Glutamatergic neuron (in vitro differentiated cells): Measurements from ENCODE around the gene TESPA1. TPM values are rescaled to one million over a fixed set of nuclear protein-coding genes. Genes with fewer than 3 reads are reported as not detected.

Source experiments
- DNase-seq: peaks from one replicate; pipeline ENCODE4 v3.0.0; 2022
- H3K27ac Mint-ChIP-seq: one replicate; pipeline ENCODE4 v1.8.0; 2020; ENCODE audit warnings: mild to moderate bottlenecking, mixed read lengths, inconsistent platforms; ENCODE audit not compliant: unreplicated experiment
- H3K27me3 Mint-ChIP-seq: one replicate; pipeline ENCODE4 v1.8.0; 2020; ENCODE audit warnings: mild to moderate bottlenecking, moderate library complexity, mixed read lengths, inconsistent platforms; ENCODE audit not compliant: unreplicated experiment
- H3K36me3 Mint-ChIP-seq: one replicate; pipeline ENCODE4 v1.8.0; 2020; ENCODE audit warnings: mild to moderate bottlenecking, mixed read lengths, inconsistent platforms; ENCODE audit not compliant: unreplicated experiment
- H3K4me1 Mint-ChIP-seq: one replicate; pipeline ENCODE4 v1.8.0; 2020; ENCODE audit warnings: mild to moderate bottlenecking, low read depth, mixed read lengths, inconsistent platforms; ENCODE audit not compliant: unreplicated experiment
- H3K4me3 Mint-ChIP-seq: one replicate; pipeline ENCODE4 v1.8.0; 2020; ENCODE audit warnings: mild to moderate bottlenecking, mixed read lengths, inconsistent platforms; ENCODE audit not compliant: unreplicated experiment
- H3K9me3 Mint-ChIP-seq: one replicate; pipeline ENCODE4 v1.8.0; 2020; ENCODE audit warnings: mild to moderate bottlenecking, moderate library complexity, mixed read lengths, inconsistent platforms; ENCODE audit not compliant: unreplicated experiment
- total RNA-seq: library from RNA; stranded (reverse); fragmentation: NEBNext Ultra II Directional; extraction: Animal tissue kit (Norgen Biotek cat#: 25700); gene quantifications from one replicate; pipeline ENCODE4 v1.2.1, GENCODE V29; 2021; ENCODE audit not compliant: unreplicated experiment
- TF ChIP-seq, protein P1 (sequence below): fragments of 200-600 bp; sonication (generic); IDR thresholded peaks from one replicate; pipeline ENCODE4 v1.5.0; 2021; ENCODE audit not compliant: partially characterized antibody, unreplicated experiment

TESPA1 gene
- total RNA-seq, 1 donor from 2014 or later = not detected

DNA sequence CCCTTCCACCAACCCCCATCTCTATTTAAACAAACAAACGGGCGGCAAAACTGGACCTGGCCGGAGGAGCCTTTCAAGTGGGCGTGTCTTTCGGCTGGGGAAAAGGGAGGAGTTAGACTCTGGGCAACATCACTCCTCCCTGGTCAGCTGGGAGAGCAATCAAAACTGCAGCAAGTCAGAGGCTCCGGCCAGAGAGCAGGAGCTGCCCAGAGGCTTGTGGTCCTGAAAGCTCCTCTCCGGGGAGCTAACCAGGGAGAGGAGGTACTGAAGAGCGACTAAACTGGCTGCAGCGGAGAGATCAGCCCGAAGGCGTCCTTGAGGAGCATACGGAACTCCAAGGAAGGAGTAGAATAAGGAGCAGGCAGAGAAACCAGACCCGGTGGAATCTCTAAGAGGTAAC lies 35.2 kb upstream of the TESPA1 start, which contains the start of gene NEUROD4:
NEUROD4 (plus strand) TSS at position 191 of the 400 bp plus-strand sequence. CDS start 6,466 bp downstream, outside the sequence.
- Mint-ChIP-seq H3K27ac (peak within 1 kb of the TSS; percentile 97), H3K36me3 (peaks cover under 1% of the 10 kb centered on the region), H3K9me3 (peaks cover 19% of the 10 kb centered on the region), H3K4me1 (peaks cover 19% of the 10 kb centered on the region), H3K27me3 (peaks cover 10% of the 10 kb centered on the region), H3K4me3 (peak within 1 kb of the TSS; percentile 98)
- TF ChIP-seq, protein P1, sequence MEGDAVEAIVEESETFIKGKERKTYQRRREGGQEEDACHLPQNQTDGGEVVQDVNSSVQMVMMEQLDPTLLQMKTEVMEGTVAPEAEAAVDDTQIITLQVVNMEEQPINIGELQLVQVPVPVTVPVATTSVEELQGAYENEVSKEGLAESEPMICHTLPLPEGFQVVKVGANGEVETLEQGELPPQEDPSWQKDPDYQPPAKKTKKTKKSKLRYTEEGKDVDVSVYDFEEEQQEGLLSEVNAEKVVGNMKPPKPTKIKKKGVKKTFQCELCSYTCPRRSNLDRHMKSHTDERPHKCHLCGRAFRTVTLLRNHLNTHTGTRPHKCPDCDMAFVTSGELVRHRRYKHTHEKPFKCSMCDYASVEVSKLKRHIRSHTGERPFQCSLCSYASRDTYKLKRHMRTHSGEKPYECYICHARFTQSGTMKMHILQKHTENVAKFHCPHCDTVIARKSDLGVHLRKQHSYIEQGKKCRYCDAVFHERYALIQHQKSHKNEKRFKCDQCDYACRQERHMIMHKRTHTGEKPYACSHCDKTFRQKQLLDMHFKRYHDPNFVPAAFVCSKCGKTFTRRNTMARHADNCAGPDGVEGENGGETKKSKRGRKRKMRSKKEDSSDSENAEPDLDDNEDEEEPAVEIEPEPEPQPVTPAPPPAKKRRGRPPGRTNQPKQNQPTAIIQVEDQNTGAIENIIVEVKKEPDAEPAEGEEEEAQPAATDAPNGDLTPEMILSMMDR = no peak
- peak; percentile 89 for DNase-seq

DNA sequence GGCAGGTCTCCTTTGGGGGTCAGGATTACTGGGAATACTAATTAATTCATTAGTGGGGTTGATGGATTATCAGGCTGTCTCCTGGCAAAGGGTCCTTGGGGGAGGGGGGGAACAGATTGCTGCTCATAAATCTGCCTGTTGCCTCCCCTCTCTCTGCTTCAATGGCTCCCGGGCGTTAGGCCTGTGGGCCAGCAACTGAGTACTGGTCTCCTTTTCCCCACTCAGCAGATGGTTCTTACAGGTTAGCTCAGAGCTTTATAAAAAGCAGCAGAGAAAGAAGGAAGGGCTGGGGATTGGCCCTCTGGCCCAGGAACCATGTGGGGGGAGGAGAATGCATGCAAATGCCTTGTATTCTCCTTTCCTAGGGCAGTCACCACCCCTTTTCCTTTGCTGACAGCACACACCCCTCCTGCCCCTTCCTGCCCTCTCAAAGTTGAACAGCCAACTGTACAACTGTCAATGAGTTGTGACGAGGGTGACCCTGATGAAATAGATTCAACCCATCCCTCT lies 32.9 kb upstream of the TESPA1 start:
- TF ChIP-seq, protein P1 = no peak
- Mint-ChIP-seq H3K9me3 (peaks cover 16% of the 10 kb centered on the region), H3K4me1 (peaks cover 21% of the 10 kb centered on the region), H3K27me3 (peaks cover 12% of the 10 kb centered on the region), H3K27ac (peak overlapping the region; percentile 95), H3K36me3 (peaks cover 15% of the 10 kb centered on the region), H3K4me3 (peak overlapping the region; percentile 78)
- peak; percentile 29 for DNase-seq

DNA sequence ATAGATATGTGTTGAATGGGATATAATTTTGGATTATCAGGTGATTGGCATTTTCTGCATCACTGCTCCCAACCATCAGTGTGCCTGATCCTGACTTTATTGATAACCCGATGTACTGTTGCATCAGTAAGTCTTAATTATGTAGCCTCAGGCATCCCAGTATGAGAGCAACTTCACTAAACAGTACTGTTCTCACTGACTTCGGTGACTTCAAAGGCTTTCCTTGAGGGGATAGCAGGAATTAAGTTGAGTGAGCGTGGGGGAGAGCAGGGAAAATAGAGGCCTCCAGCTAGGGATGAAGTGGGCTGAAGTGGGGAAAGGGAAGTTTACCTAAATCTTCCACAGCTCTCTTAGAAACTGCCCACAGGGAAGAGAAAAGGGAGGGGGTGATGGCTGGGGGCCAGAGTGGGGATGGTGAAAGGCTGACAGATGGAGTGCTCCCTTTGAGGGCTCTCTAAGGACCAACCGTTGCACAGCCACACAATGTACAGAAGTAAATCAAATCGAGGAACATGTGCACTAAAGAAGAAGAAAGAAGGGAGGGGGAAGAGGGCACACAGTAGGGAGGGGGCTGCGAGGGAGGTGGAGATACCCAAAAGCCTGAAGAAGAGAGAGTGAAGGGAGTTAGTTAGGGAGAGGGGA lies 24.5 kb upstream of the TESPA1 start:
- Mint-ChIP-seq H3K27me3 (peaks cover 8% of the 10 kb centered on the region), H3K4me1 (peaks cover 40% of the 10 kb centered on the region), H3K27ac (peak overlapping the region; percentile 98)

DNA sequence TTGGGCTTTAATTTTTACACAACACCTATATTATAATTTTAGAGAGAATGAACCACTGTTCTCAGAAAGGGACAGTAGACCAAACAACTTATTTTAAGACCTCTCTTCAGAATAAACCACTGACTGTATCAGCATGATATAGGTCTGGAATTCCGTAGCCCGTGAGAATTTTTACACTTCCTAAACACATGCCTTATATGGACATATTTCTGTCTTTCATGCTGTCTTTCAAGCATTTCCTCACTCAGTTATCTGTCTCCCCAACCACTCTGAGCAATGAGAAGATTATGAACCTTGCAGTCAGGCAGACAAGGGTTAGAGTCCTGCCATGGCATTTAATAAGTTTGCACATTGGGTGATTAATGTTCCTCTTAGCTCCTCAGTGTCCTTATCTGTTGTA lies 17.8 kb upstream of the TESPA1 start:
- Mint-ChIP-seq H3K36me3 (no peaks in the 10 kb centered on the region), H3K27me3 (peaks cover 5% of the 10 kb centered on the region), H3K27ac (no peak overlapping the region), H3K4me3 (no peak overlapping the region), H3K9me3 (peaks cover 4% of the 10 kb centered on the region), H3K4me1 (peaks cover 32% of the 10 kb centered on the region)
- TF ChIP-seq, protein P1 = no peak
- no peak for DNase-seq

More for the DNA sequence above, 24.5 kb upstream of the TESPA1 start:
- Mint-ChIP-seq H3K4me3 (peak overlapping the region; percentile 82), H3K9me3 (peaks cover 12% of the 10 kb centered on the region), H3K36me3 (peaks cover 10% of the 10 kb centered on the region)
- TF ChIP-seq, protein P1 = no peak
- DNase-seq = peak; percentile 56

DNA sequence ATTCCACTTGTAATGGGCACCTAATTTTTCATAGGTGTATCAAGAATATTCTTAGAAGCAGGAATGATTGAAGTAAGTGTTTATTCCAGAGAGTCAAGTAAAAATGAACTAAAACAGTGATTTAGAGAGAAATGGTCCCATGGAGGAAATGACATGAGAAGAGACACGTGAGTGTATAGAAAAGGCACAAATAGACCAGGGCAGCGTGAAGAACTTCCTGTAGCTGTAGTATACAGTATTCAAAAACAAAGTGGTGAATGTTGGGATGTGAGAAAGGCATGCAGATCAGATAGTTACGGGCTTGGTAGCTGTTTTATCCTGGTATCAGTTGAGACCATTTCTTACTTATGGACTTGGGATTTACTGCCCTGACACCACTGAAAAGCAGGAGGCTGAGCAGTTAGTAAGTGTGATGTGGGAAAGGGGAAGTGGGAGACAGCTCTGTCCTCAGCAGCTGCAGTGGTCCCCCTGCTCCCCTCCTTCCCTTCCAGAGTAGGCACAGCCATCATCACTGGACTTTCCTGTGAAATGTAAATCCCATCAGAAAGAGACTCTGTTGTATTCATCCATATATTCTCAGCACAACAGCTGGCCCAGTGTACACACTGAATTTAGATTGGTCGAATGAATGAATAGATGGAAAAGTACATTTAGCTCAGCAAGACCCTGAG lies 16.8 kb upstream of the TESPA1 start:
- TF ChIP-seq, protein P1 = no peak
- DNase-seq = no peak
- no peak overlapping the region for H3K4me3 Mint-ChIP-seq
- H3K4me1 Mint-ChIP-seq = peaks cover 37% of the 10 kb centered on the region
- H3K9me3 Mint-ChIP-seq = peaks cover 4% of the 10 kb centered on the region
- H3K27ac Mint-ChIP-seq = peak overlapping the region; percentile 9
- peaks cover 5% of the 10 kb centered on the region for H3K27me3 Mint-ChIP-seq
- H3K36me3 Mint-ChIP-seq = no peaks in the 10 kb centered on the region
